GM21515 (cell line): ENCODE measurements around the gene KCNN2.
"Not testable (repeated sequence)": the region's sequence is repeated elsewhere in the genome, so short reads cannot be mapped to it uniquely, and the experiment has no call there.

ENCODE experiments used
- ATAC-seq: cut with Tn5 transposase; IDR thresholded peaks from one replicate; pipeline ENCODE4 v1.9.1; 2021; ENCODE audit not compliant: unreplicated experiment

Gene KCNN2

GRCh38 chr5:114418176-114419066 lies 56.6 kb downstream of the KCNN2 start:
- ATAC-seq: peak; percentile 96

GRCh38 chr5:114419067-114419388 lies 57.2 kb downstream of the KCNN2 start:
- ATAC-seq: peak; percentile 36

- no peak for ATAC-seq
Measured at GRCh38 chr5:114419959-114420358, 58.1 kb downstream of the KCNN2 start.

- no peak for ATAC-seq
Measured at GRCh38 chr5:114427204-114427603, 65.3 kb downstream of the KCNN2 start.

- no peak for ATAC-seq
Measured at GRCh38 chr5:114430532-114430931, 68.7 kb downstream of the KCNN2 start.

GRCh38 chr5:114432684-114433083 lies 70.8 kb downstream of the KCNN2 start:
- ATAC-seq: not testable (repeated sequence)

GRCh38 chr5:114434396-114435219 lies 72.7 kb downstream of the KCNN2 start:
- ATAC-seq: no peak

GRCh38 chr5:114435220-114435481 lies 73.3 kb downstream of the KCNN2 start:
- no peak for ATAC-seq

- ATAC-seq: peak; percentile 51
Measured at GRCh38 chr5:114435885-114436299, 74.0 kb downstream of the KCNN2 start.

GRCh38 chr5:114437936-114438335 lies 76.1 kb downstream of the KCNN2 start:
- no peak for ATAC-seq

- ATAC-seq: no peak
Measured at GRCh38 chr5:114438471-114438870, 76.6 kb downstream of the KCNN2 start.

GRCh38 chr5:114447084-114447773 lies 85.4 kb downstream of the KCNN2 start:
- ATAC-seq: no peak

- ATAC-seq: no peak
Measured at GRCh38 chr5:114448481-114448880, 86.6 kb downstream of the KCNN2 start.

- peak; percentile 97 for ATAC-seq
Measured at GRCh38 chr5:114449860-114450421, 88.1 kb downstream of the KCNN2 start.

- no peak for ATAC-seq
Measured at GRCh38 chr5:114450437-114450836, 88.6 kb downstream of the KCNN2 start.

GRCh38 chr5:114458726-114459125 lies 96.9 kb downstream of the KCNN2 start:
- ATAC-seq: no peak

GRCh38 chr5:114467171-114467570 lies 105.3 kb downstream of the KCNN2 start:
- ATAC-seq: no peak

- ATAC-seq: no peak
Measured at GRCh38 chr5:114467729-114468128, 105.9 kb downstream of the KCNN2 start.

- no peak for ATAC-seq
Measured at GRCh38 chr5:114469372-114469771, 107.5 kb downstream of the KCNN2 start.

- ATAC-seq: no peak
Measured at GRCh38 chr5:114471529-114471928, 109.7 kb downstream of the KCNN2 start.

- no peak for ATAC-seq
Measured at GRCh38 chr5:114473541-114473940, 111.7 kb downstream of the KCNN2 start.
